ENCODE measurements around the gene HYAL2.

Gene HYAL2

GRCh38 chr3:50303013-50303815 lies 19.3 kb downstream of the HYAL2 start, which contains the start of gene HYAL1:
Gene HYAL1, minus strand, starts transcription at chr3:50303574. Its CDS starts 618 bp downstream, at chr3:50302956.
- DNase-seq (ENCODE audit: low spot score): no peak

GRCh38 chr3:50302095-50303012 lies 20.2 kb downstream of the HYAL2 start:
- DNase-seq (ENCODE audit: low spot score): no peak

GRCh38 chr3:50300681-50301254 lies 21.8 kb downstream of the HYAL2 start:
- no peak for DNase-seq (ENCODE audit: low spot score)

GRCh38 chr3:50299929-50300680 lies 22.4 kb downstream of the HYAL2 start:
- no peak for DNase-seq (ENCODE audit: low spot score)

DNA sequence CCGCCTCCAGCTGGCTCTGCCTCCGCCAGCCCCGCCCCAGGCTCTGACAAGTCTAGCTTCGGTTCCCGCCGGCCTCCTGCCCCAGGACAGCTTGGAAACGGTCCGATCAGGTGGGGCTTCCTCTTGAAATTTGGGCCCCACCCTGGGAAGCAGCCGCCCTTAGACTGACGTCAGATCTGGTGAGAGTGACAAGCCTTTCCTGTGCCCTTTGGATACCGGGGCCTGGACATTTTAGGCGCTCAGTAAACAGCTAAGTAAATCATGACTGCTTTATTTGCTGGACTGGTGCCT lies 23.0 kb downstream of the HYAL2 start:
- no peak for DNase-seq (ENCODE audit: low spot score)

GRCh38 chr3:50298836-50299637 lies 23.5 kb downstream of the HYAL2 start, which contains the start of the genes HYAL3 and NAA80:
Gene HYAL3, minus strand, starts transcription at chr3:50299405. Its CDS starts 3,803 bp downstream, at chr3:50295602.
Gene NAA80, minus strand, starts transcription at chr3:50299405. Its CDS starts 1,942 bp downstream, at chr3:50297463.
- peak; percentile 99 for DNase-seq (ENCODE audit: low spot score)

- DNase-seq (ENCODE audit: low spot score): no peak
These were observed 24.4 kb downstream of the HYAL2 start for GRCh38 chr3:50297896-50298725.

- no peak for DNase-seq (ENCODE audit: low spot score)
These were observed 25.2 kb downstream of the HYAL2 start for GRCh38 chr3:50297384-50297775.

DNA sequence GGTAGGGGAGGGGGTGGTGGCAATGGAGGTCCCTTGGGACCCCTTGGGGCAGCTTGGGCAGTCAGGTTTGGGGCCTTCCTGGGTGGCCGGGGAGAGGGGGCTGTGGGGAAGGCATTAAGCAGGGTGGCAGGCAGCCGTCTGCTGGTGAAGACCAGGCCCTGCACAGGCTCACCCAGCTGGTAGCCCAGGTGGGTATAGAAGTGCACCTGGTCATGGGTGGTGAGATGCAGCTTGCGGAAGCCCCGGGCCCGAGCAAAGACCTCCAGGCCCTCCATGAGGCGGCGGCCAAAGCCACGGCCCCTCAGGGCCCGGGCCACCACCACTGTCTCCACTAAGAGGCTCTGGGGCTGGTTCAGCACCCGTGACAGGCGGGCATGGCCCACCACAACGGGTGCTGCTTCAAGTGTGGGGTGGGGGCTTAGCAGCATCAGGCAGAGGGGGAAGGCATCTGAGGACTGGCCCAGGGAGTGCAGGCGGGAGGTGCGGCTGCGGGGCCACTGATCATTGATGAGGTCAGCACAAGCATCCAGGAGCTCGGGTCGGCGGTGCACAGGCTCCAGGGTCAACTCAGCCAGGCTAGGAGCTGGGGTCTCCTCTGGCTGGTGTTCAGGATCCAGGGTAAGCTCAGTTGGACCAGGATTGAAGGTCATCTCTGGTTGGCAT lies 25.7 kb downstream of the HYAL2 start:
- no peak for DNase-seq (ENCODE audit: low spot score)

DNA sequence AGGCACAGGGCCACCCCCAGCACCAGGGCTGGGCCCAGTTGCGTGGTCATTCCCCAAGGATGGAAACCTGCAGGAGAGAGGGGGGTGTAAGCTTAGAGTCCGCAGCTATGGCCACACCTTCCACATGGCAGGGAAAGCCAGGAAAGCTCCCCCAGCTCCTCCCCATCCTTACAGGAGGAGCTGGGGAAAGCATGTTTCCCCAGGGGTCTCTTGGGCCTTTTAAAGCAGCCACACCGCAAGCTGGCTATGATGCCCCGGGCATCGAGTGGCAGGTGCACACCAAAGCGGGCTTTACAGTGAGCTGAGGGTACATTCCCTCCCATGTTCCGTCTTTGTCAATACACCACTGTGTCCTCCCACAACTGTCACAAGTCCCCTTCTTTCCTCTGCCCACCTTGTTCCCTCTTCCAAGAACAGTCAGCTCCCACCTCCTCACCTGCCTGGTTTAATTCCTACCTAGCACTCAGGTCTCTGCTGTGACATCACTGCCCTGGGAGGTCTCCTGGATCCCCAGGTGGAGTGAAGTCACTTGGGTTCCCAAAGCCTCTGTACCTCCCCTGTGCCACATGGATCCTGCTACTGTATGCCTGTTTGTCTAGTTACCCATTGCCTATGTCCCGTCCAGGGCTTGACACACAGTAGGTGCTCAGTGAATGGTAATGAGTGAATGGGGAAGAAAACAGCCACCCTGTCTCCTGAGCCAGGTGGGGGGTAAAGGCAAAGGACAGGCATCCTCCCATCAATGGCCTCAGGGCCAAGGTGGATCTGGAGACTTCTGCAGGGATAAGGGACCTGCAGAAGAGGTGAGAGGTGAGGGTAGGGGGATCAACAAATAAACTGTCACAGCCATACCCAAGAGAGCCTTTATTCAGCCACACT lies 26.8 kb downstream of the HYAL2 start:
- DNase-seq (ENCODE audit: low spot score): no peak

DNA sequence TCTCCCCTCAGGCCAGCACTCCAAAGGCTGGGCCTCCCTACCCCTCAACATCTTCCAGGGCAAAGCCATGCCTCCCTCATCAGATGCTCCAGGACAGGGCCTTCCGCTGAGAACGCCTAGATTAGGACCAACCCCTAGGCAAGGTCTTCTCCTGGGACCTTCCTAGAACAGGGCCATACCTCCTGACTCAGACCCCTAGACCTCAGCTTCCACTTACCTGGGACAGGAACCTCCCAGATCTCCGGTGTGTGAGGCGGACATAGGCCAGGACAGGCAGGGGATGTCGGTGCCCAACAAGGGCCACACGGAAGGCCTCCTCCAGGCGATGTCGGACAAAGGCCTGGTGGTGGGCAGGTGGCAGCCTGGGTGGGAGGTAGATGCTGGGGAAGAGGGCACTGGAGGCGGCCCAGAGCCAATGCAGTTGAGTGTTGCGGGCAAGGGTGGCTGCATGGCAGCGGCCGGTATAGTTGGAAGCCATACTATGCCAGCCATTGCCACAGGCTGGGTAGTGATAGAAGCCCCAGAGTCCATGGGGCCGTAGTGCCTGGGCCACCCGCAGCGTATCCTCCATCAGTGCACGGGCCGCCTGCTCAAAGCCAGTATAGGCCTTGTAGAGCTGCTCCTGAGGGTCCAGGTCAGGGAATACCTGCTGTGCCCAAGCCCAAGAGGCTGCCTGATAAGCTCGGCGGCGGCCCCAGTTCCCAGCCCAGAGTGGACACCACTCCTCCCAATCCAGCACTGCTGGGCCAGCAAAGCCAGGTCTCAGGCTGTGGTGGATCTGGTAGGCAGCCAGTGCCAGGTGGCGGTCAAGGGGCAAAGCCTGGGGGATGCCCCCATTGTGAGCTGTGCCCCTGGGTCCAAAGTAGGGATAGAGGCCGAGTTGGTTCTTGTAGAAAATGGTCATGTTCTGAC lies 27.8 kb downstream of the HYAL2 start:
- no peak for DNase-seq (ENCODE audit: low spot score)

GRCh38 chr3:50294089-50294488 lies 28.5 kb downstream of the HYAL2 start:
- no peak for DNase-seq (ENCODE audit: low spot score)

- DNase-seq (ENCODE audit: low spot score): no peak
These were observed 29.3 kb downstream of the HYAL2 start for GRCh38 chr3:50293079-50293801.

GRCh38 chr3:50292159-50293078 lies 30.1 kb downstream of the HYAL2 start, which contains the start of gene IFRD2:
Gene IFRD2, minus strand, starts transcription at chr3:50292429. Its CDS starts 155 bp downstream, at chr3:50292274.
- peak; percentile 92 for DNase-seq (ENCODE audit: low spot score)

DNA sequence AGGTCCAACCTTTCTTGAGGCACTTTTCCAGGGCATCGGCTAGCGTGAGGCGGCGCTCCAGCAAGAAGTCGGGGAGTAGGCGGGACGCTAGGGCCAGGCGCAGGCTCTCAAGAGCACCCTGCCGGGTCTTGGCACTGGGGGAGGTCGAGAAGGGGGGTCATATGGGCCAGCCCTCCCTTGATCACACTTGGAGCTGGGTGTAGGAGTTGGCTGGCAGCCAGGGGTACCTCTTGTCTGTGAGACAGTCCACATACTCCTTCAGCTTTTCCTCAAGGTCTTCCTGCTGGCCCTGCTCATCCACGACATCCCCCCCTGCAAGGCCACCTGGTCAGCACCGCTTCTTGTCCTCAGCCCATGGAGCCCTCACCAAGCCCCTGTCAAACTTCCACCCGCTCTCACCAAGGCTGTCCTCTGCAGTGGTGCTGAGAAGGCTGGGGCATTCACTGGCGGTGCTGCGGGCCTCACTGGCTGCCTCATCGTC lies 32.3 kb downstream of the HYAL2 start:
- no peak for DNase-seq (ENCODE audit: low spot score)
